CD4-positive, alpha-beta T cell (primary cell): ENCODE measurements around the gene IL17RC. TPM values are rescaled to one million over a fixed set of nuclear protein-coding genes. Genes with fewer than 3 reads are reported as not detected.

Experiments used
- ATAC-seq: fragments of 200-7000 bp; cut with Tn5 transposase; one replicate; pipeline ENCODE4 v1.10.0; 2022; ENCODE audit warnings: mild to moderate bottlenecking; ENCODE audit not compliant: poor library complexity
- CTCF ChIA-PET: fragments of 350-600 bp; sonication (Branson Sonifier 250); formaldehyde crosslinking; loops from one replicate; lab custom pipeline; 2021; ENCODE audit warnings: antibody characterized with exemption, inconsistent platforms; lab: Charles Lee
- POLR2A ChIA-PET: fragments of 350-600 bp; sonication (Branson Sonifier 250); formaldehyde crosslinking; loops from one replicate; lab custom pipeline; 2021; ENCODE audit warnings: antibody characterized with exemption, inconsistent platforms; lab: Charles Lee
- DNase-seq, 14 experiments: peaks; one replicate each; pipeline ENCODE4 v3.0.0-alpha.2; 2013 to 2020; ENCODE audit warnings: mixed read lengths in 2 of 14
- H3K27ac ChIP-seq, 2 donors: one replicate each; pipeline versions ENCODE4 v1.5.1 to v1.7.0; 2013; ENCODE audit warnings: low read length in 2 of 2, low read depth in 1 of 2, mild to moderate bottlenecking in 1 of 2
- H3K27me3 ChIP-seq, 2 experiments: 1 replicate in 1 of 2; 2 replicates in 1 of 2; pipeline versions ENCODE4 v1.6.1 to v1.7.0; 2013; ENCODE audit warnings: low read length in 2 of 2, control low read depth in 1 of 2, mild to moderate bottlenecking in 1 of 2, moderate library complexity in 1 of 2; ENCODE audit not compliant: insufficient read depth in 2 of 2, control insufficient read depth in 1 of 2
- H3K36me3 ChIP-seq: one replicate; pipeline ENCODE4 v1.6.1; 2013; ENCODE audit warnings: low read length, control low read depth; ENCODE audit not compliant: insufficient read depth
- H3K4me1 ChIP-seq: one replicate; pipeline ENCODE4 v1.6.1; 2013; ENCODE audit warnings: low read length, control low read depth; ENCODE audit not compliant: insufficient read depth
- H3K4me3 ChIP-seq: one replicate; pipeline ENCODE4 v1.5.1; 2013; ENCODE audit warnings: mild to moderate bottlenecking, low read length, moderate library complexity
- H3K9me3 ChIP-seq, 2 experiments: 1 replicate in 1 of 2; 2 replicates in 1 of 2; pipeline versions ENCODE4 v1.6.1 to v1.7.0; 2013; ENCODE audit warnings: low read length in 2 of 2, mild to moderate bottlenecking in 2 of 2, control low read depth in 1 of 2, moderate library complexity in 1 of 2; ENCODE audit not compliant: control insufficient read depth in 1 of 2, insufficient read depth in 1 of 2
- H3K27ac Mint-ChIP-seq: one replicate; pipeline ENCODE4 v1.8.0; 2020; ENCODE audit warnings: mixed read lengths
- H3K27me3 Mint-ChIP-seq: one replicate; pipeline ENCODE4 v1.8.0; 2021; ENCODE audit warnings: mixed read lengths
- H3K36me3 Mint-ChIP-seq: one replicate; pipeline ENCODE4 v1.8.0; 2021; ENCODE audit warnings: low read depth, mixed read lengths
- H3K4me1 Mint-ChIP-seq: one replicate; pipeline ENCODE4 v1.8.0; 2021; ENCODE audit warnings: low read depth, mixed read lengths
- H3K4me3 Mint-ChIP-seq: one replicate; pipeline ENCODE4 v1.8.0; 2020; ENCODE audit warnings: mild to moderate bottlenecking, mixed read lengths
- H3K9me3 Mint-ChIP-seq: one replicate; pipeline ENCODE4 v1.8.0; 2020; ENCODE audit warnings: mixed read lengths
- CTCF ChIP-seq: fragments of 200-600 bp; IDR thresholded peaks from one replicate; pipeline ENCODE4 v1.8.0; 2022; ENCODE audit warnings: antibody characterized with exemption, mild to moderate bottlenecking
- intact Hi-C, 2 experiments: fragments of 100-400 bp; cut with DNase I in 1 of 2; cut with micrococcal nuclease in 1 of 2; formaldehyde crosslinking; loops; one replicate each; pipeline versions ENCODE4 v1.15.1 to v1.9.0; 2023 to 2025; cut with DNase I, micrococcal nuclease
- total RNA-seq, 174 experiments: library from RNA in 2 of 174; stranded (reverse) in 2 of 174; gene quantifications; one replicate each; pipeline ENCODE4 v1.2.3 and lab custom pipeline; 2021 to 2026

Gene IL17RC
- total RNA-seq, 2 experiments from 2014 or later: 0.42 to 0.88 TPM

- DNase-seq (no peak), ATAC-seq (no peak)
- Histone ChIP-seq H3K27me3 (no peaks in the 10 kb centered on the region), H3K27ac (no peak overlapping the region), H3K36me3 (peaks cover 14% of the 10 kb centered on the region), H3K4me1 (peaks cover 24% of the 10 kb centered on the region), H3K9me3 (no peaks in the 10 kb centered on the region), H3K4me3 (no peak overlapping the region)
- Mint-ChIP-seq H3K4me3 (no peak overlapping the region), H3K27me3 (no peaks in the 10 kb centered on the region), H3K36me3 (peaks cover 10% of the 10 kb centered on the region), H3K9me3 (no peaks in the 10 kb centered on the region), H3K27ac (no peak overlapping the region), H3K4me1 (peaks cover 13% of the 10 kb centered on the region)
- no peak for TF ChIP-seq CTCF
- ChIA-PET CTCF (interaction anchor here (1.9 kb wide), 1 partner anchor 15 kb away, joined by 20 read pairs; the partner anchor contains the start of gene CRELD1), POLR2A (interaction anchor here (1.0 to 2.9 kb wide), 7 partner anchors 14 to 374 kb away, joined by 3 to 86 read pairs (median 6); partner anchors contain the start of genes ARPC4, CRELD1, EMC3 and SEC13)
- intact Hi-C loops: loop anchor here (5.0 kb wide), 2 partner anchors 95 to 445 kb away; no protein-coding TSS in a partner anchor
Measured at GRCh38 chr3:9947025-9947995, 30.4 kb downstream of the IL17RC start.

GRCh38 chr3:9948586-9948985 is 31.7 kb downstream of the IL17RC start:
- ChIA-PET CTCF (no interaction called here), POLR2A (no interaction called here)
- TF ChIP-seq CTCF: no peak

GRCh38 chr3:9949115-9949514 is 32.2 kb downstream of the IL17RC start:
- ATAC-seq: no peak
- peaks cover 21% of the 10 kb centered on the region for H3K4me1 Mint-ChIP-seq
- H3K27me3 ChIP-seq: no peaks in the 10 kb centered on the region
- no peaks in the 10 kb centered on the region for H3K9me3 ChIP-seq
- no peak overlapping the region for H3K27ac ChIP-seq
- ChIA-PET CTCF (interaction anchor here (1.2 kb wide), 1 partner anchor 16 kb away, joined by 3 read pairs; the partner anchor contains the start of gene CRELD1), POLR2A (interaction anchor here (3.9 kb wide), 1 partner anchor 15 kb away, joined by 66 read pairs; the partner anchor contains the start of gene CRELD1)
- H3K36me3 Mint-ChIP-seq: no peaks in the 10 kb centered on the region
- no peak for TF ChIP-seq CTCF
- no peak overlapping the region for H3K4me3 Mint-ChIP-seq
- intact Hi-C loops: loop anchor here (5.0 kb wide), 2 partner anchors 97 to 447 kb away; no protein-coding TSS in a partner anchor
- H3K27ac Mint-ChIP-seq: no peak overlapping the region
- H3K9me3 Mint-ChIP-seq: no peaks in the 10 kb centered on the region
- H3K36me3 ChIP-seq: peaks cover 13% of the 10 kb centered on the region
- DNase-seq: no peak
- H3K27me3 Mint-ChIP-seq: no peaks in the 10 kb centered on the region
- peaks cover 28% of the 10 kb centered on the region for H3K4me1 ChIP-seq
- H3K4me3 ChIP-seq: no peak overlapping the region

More at GRCh38 chr3:9948586-9948985, 31.7 kb downstream of the IL17RC start:
- ATAC-seq (no peak), DNase-seq (no peak)
- Mint-ChIP-seq H3K9me3 (no peaks in the 10 kb centered on the region), H3K4me1 (peaks cover 21% of the 10 kb centered on the region), H3K27me3 (no peaks in the 10 kb centered on the region), H3K4me3 (no peak overlapping the region), H3K27ac (no peak overlapping the region), H3K36me3 (no peaks in the 10 kb centered on the region)
- peaks cover 13% of the 10 kb centered on the region for H3K36me3 ChIP-seq
- no peak overlapping the region for H3K4me3 ChIP-seq
- no peaks in the 10 kb centered on the region for H3K9me3 ChIP-seq
- H3K27me3 ChIP-seq: no peaks in the 10 kb centered on the region
- no peak overlapping the region for H3K27ac ChIP-seq
- peaks cover 28% of the 10 kb centered on the region for H3K4me1 ChIP-seq
- intact Hi-C loops: loop anchor here (5.0 kb wide), 2 partner anchors 96 to 446 kb away; no protein-coding TSS in a partner anchor
